T47D (cell line): ENCODE data around the gene BUB1.

Experiments used
- DNase-seq, 2 experiments: peaks; one replicate each; pipeline versions ENCODE4 v3.0.0 to v3.0.0-alpha.2; 2011 to 2012; ENCODE audit warnings: low read depth in 1 of 2, low spot score in 1 of 2
- JUND ChIP-seq: IDR thresholded peaks from 2 replicates; pipeline ENCODE4 v1.6.1; 2012; ENCODE audit warnings: low read depth
- in situ Hi-C: cut with HindIII; loops from 2 replicates; pipeline ENCODE4 v1.10.0; 2016; ENCODE audit warnings: low sequenced_read_pairs, low pct_unique_long_range_greater_than_20kb

Gene BUB1

DNA sequence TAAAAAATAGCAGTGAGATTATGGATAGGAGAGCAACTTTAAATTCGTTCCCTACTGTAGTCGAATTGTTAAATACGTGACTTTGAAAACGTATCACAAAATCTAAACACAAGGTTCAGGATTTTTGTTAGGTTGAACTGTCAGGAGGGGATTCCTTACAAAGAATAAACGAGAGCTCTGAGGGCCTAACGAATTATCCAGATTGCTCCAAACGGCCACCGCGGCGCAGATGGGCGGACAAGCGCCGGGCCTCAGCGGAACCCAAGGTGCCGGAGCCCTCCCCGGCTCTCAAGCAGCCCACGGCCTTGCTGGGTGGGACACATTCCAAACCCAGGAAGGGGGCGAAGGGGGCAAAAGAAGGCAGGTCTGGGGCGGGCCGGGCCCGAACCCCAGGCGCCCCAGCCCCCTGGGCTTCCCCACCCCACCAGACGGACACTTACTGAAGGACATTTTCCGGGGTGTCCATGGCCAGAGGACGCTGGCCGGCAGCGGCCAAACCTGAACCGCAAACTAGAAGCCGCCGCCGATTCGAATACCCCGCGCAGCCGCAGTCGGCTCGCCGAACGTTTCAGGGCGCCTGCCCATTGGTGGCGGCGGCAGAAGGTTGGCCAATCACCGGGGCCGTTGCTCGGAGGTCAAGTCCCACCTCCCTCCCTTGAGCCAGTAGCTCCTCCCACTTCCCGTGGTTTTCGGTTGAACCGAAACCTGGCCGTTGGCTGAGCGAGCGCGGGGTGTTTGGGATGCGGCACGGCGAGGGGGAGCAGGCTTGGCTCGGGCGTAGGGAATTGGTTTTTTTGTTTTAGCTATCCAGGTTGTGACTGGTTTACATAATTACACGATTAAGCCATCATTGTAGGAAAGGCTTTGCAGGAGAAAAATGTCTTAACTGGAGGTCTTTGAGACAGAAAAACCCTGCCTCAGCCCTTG lies at the start of gene BUB1:
Gene BUB1 (minus strand): TSS at position 534 of the 927 bp plus-strand sequence. CDS start 68 bp downstream, at position 466.
- in situ Hi-C loops: no loop called here
- peak; percentile 88 to 95 for DNase-seq
- TF ChIP-seq JUND: no peak

DNA sequence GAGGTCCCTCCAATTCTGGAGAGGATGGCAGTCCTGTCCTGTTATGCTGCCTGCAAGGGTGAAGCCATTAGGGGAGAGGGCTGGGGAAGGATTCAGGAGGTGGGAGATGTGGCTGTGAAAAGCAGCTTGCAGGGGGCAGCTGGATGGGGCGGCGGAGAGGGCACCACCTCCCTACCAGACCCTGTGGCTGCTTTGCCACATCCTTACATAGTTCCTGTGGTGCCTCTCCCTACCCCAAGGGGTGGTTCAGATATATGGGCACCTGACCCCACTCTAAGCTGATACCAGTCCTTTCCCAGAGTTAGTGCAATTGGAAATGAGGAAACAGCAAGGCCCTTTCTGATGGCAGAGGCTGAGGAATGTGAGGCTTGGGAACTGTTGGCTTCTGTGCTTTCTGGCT lies 48.4 kb upstream of the BUB1 start:
- DNase-seq: no peak
- in situ Hi-C loops: no loop called here
- TF ChIP-seq JUND: no peak

DNA sequence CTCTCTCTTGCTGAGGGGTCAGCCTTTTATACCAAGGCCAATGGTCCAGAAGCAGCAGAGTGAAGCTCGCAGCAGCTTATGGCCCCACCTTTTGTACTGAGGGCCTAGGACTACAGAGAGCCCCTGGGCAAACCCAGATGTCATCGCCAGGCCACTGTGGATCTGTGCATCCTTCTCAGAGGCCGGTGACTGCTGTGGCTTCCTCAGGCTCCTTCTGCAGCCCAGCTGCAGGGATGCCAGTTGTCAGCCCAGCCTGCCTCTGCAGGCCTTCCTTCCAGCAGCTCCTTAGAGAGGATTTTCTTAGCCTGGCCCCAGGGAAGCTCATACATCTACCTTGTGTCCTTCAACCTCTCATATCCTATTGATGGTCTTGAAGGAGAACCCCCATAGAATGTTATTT lies 48.0 kb upstream of the BUB1 start:
- DNase-seq: no peak
- no peak for TF ChIP-seq JUND
- in situ Hi-C loops: no loop called here

DNA sequence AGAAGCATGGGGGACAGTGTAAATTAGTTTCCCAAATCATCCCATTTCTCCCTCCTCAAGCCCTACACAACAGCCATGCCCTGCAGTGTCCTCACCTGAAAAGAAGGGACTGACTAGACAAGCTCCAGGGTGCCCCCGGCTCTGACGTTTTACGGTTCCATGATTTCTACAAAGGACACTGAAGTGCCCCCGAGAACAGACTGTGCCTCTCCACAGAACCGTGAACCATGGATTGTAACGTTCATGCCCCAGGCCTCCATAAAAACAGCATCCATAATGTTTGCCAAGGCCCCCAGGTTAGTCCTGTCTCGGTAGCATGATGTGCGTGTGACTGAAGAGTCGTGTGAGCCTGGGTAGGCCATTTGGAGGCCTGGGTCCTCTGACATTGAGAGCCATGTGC lies 47.5 kb upstream of the BUB1 start:
- no peak for DNase-seq
- no peak for TF ChIP-seq JUND
- in situ Hi-C loops: no loop called here

DNA sequence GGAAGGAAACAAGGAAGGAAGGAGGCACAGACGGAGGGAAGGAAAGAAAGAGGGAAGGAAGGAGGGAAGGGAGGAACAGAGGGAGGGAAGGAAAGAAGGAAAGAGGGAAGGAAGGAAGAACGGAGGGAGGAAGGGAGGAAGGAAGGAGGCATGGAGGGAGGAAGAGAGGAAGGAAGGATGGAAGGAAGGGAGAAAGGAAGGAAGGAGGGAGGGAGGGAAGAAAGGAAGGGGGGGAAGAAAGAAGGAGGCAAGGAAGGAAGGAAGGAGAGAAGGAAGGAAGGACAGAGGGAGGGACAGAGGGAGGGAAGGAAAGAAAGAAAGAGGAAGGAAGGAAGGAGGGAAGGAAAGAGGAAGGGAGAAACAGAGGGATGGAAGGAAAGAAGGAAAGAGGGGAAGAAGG lies 47.0 kb upstream of the BUB1 start:
- in situ Hi-C loops: no loop called here
- TF ChIP-seq JUND: no peak

GRCh38 chr2:110720547-110720946 lies 42.7 kb upstream of the BUB1 start:
- TF ChIP-seq JUND: no peak
- in situ Hi-C loops: no loop called here
- no peak for DNase-seq

More for the DNA sequence above, 47.0 kb upstream of the BUB1 start:
- DNase-seq: no peak

DNA sequence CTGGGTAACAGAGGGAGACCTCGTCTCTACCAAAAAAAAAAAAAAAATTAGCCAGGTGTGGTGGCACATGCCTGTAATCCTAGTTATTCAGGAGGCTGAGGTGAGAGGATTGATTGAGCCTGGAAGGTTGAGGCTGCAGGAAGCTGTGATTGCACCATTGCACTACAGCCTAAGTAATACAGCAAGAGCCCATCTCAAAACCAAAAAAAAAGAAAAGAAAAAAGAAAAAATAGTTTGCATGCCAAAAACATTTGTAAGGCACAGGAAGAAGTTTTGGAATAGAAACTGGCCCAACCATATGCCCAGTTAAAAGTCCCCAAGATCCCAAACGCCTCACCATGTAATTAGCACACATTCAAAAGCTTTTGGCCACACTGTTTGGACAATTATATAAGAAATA lies 41.1 kb upstream of the BUB1 start:
- no peak for DNase-seq
- no peak for TF ChIP-seq JUND
- in situ Hi-C loops: no loop called here

- no peak for DNase-seq
- in situ Hi-C loops: no loop called here
- no peak for TF ChIP-seq JUND
These were observed 40.5 kb upstream of the BUB1 start for GRCh38 chr2:110718382-110718781.

DNA sequence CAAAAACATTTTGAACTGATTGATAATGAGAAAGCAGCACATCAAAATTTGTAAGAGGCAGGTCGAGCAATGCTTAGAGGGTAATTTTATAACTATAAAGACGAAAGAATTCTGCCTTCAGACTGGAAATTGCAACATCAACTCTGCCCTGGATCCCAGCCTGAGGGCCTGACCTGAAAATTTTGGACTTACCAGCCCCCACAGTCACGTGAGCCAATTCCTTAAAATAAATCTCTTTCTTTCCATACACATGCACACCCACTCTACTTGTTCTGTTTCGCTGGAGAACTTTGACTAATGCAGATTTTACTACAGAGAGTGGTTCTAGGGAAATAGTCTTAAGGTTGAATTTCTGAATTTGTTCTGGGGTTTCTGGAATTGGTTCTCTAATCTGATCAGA lies 39.9 kb upstream of the BUB1 start:
- no peak for DNase-seq
- no peak for TF ChIP-seq JUND
- in situ Hi-C loops: no loop called here

DNA sequence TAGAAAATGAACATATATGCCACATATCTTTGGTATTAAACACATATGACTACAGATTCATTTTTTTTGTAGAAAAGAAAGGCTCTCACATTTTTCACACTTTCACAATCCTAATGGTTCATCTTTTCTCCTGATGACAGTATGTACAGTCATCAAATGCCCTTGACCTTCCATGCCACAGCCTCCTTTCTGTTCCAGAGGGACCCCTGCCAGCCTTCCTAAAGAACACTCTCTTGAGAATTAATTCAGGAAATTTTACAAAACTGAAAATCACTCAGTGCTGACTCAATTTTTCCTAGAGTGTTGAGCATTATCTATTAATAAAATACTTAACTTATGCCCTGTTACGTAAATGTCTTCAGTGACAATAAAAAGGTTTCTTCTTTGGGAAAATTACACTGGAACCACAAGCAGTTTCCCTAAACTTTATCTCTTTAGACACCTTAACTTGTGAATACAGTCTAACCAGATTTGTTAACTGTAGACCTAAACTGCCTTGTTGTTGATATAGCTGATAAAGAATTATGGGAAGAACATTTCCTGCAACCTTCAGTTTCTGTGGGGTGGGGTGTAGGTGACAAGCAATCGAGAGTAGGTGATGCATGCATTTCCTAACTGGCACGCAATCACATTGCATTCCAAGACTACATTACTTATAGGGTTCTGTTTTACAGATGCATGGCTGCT lies 39.2 kb upstream of the BUB1 start:
- TF ChIP-seq JUND: no peak
- no peak for DNase-seq
- in situ Hi-C loops: no loop called here

- in situ Hi-C loops: no loop called here
- DNase-seq: no peak
- no peak for TF ChIP-seq JUND
These were observed 36.8 kb upstream of the BUB1 start for GRCh38 chr2:110714452-110715224.

GRCh38 chr2:110713513-110714362 lies 35.9 kb upstream of the BUB1 start:
- in situ Hi-C loops: no loop called here
- DNase-seq: no peak
- no peak for TF ChIP-seq JUND
